ENCODE measurements around the gene CASP12. TPM values are rescaled to one million over a fixed set of nuclear protein-coding genes. Genes with fewer than 3 reads are reported as not detected.

The CASP12 gene
- total RNA-seq, result 0.53 and 0.64 TPM in 2 replicates

GRCh38 chr11:104897891-104898684 is at the start of gene CASP12:
CASP12 (minus strand) TSS chr11:104898460.

Other genes starting within 250 kb of the CASP12 start
- gene CASP4, start 70.1 kb upstream of the CASP12 start, total RNA-seq, result 205 and 223 TPM in 2 replicates
- gene CASP5, start 124.7 kb upstream of the CASP12 start, total RNA-seq, result not detected in 2 replicates
- 29.9 and 36.4 TPM in 2 replicates for gene CASP1, start 136.7 kb upstream of the CASP12 start, total RNA-seq
- gene CARD16, start 146.9 kb upstream of the CASP12 start, total RNA-seq, result 171 and 181 TPM in 2 replicates
- not detected in 2 replicates for gene CARD18, start 241.3 kb upstream of the CASP12 start, total RNA-seq